Activated T-cell treated with anti-CD3 and anti-CD28 coated beads for 4 hours (primary cell): ENCODE results near the gene TBC1D5.

Experiments
- DNase-seq: peaks from one replicate; pipeline ENCODE4 v3.0.0-alpha.2; 2020

Gene TBC1D5

DNA sequence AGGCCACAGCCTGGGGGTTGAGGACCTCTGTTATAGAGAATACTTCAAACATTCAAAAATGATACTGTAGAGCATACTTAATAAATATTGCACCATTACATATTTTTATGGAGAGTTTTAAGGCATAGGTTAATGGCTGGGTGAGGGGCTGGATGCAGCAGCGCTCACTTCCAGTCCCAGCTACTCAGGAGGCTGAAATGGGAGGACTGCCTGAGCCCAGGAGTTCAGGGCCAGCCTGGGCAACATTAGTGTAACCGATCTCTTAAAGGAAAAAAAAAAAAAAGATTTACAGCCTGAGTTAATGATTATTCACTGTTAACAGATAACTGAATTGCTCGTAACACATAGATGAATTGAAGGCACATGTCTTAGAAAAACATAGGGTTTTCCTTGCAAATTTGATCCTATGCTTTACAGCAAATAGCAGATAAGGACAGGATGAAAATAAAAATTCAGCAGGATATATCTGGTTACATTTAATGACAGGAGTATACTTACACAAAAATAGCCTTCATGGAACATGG lies 282.9 kb downstream of the TBC1D5 start:
- no peak for DNase-seq

GRCh38 chr3:17456650-17457049 lies 285.8 kb downstream of the TBC1D5 start:
- no peak for DNase-seq

DNA sequence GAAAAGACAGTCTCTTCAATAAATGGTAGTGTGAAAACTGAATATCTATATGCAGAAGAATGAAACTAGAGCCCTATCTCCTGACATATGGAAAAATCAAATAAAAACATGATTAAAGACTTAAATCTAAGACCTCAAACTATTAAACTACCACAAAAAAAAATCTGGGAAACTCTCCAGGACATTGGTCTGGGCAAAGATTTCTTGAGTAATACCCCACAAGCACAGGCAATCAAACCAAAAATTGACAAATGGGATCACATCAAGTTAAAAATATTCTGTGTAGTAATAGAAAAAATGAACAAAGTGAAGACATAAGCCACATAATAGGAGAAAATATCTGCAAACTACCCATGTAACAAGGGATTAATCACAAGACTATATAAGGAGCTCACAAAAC lies 286.4 kb downstream of the TBC1D5 start:
- DNase-seq, result no peak

DNA sequence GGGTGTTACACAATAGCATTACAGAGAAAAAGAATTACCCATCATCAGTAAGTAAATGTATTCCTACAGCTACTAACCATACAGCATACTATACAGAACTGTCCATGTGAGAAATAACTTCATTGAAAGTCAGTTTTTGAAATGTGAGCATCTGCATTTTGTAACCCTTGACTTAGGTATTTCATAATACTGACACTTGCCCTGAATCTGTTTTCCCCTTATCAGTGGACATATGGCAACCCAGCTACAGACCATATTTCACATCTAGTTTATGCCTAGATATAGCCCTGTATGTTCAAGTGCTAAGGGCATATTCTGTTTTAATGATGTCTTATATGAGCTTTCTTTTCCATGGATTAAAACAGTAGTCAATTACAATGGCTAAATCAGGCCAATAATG lies 297.6 kb downstream of the TBC1D5 start:
- DNase-seq, result no peak

DNA sequence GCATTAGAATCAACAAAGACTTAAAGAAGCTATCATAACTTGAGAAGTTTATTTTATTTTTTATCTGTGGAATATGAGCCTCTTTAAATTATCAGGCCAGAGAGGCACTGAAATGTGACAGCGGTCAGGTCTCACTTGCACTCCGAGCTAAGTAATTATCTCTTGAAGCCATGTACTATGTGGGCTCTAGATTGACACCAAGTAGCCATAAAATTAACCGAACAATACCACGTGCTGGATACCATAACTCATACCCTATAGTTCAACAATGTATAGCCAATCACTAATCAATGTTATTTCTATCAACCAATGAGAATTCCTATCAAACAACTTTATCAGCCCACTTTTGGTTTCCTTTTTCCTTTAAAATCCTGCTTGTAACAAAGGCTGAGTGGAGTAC lies 299.3 kb downstream of the TBC1D5 start:
- DNase-seq, result no peak

DNA sequence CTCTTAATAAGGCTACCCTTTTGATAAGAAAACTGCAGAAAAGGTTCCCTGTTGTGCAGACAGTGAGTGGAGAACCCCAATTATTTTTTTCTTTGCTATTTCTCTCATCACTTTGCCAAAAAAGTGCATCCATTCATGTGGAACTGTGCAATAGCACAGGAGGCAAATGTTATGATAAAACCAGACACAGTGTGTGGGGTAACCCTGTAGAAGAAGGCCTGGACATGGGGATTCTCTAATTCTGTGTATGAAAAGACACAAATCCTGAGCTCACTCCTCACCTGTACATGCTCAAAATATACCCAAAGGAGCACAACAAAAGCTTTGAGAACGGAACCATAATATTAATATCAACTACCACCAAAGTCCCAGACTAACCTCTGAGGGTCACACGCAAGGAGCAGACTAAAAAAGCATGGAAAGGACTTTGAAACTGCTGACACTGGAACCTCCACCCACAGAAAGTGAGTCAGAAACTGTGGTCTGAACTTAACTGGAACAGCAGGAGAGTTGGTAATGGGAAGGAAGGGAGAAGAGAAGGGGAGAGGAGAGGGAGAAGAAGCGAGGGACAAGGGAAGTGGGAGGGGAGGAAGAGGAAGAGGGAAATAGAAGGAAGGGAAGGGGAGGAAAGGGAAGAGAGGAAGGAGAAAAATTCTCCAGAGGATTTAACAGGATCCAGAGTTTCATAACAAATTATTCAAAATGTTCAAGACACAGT lies 299.9 kb downstream of the TBC1D5 start:
- no peak for DNase-seq

- no peak for DNase-seq
Observed at GRCh38 chr3:17433876-17434275, 308.6 kb downstream of the TBC1D5 start.

DNA sequence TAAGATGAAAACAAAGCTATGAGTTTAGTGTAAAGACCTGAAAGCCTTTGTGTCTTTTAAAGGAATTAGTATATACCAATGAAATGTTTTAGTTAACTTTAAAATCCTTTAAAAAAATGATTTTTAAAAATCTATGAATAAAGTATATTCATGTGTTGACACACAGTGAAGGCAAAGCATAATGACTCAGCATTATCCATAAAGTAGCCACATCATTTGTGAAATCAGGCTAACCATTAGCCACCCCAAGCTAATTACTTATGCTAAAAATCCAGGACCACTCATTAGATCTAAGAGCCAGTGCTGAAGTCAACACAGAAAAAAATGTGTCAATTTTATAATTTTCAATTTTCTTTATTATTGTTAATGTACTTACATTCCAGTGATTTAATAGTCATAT lies 310.2 kb downstream of the TBC1D5 start:
- no peak for DNase-seq

DNA sequence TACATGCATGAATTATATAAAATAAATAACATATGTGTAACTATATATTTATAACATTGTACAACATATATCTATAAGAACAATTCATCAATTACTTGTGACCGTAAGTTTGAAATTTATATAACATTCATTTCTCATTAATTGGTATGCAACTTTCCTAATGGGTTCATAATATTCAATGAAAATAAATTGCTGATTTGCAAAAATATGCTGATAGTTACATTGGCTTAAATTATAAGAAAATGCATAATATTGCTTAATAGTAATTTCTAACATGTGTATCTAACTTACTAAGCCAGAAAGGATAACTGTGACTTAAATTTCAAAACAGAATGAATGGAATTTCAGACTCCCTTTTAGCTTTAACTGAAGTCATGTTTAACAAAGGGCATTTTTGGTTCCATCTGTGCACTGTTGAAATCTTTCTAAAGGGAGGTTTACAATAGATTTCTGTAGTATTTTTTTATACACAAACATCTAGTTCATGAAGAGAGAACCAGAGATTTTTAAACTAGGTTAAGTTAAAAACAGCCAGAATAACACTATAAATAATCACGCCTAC lies 310.9 kb downstream of the TBC1D5 start:
- no peak for DNase-seq

DNA sequence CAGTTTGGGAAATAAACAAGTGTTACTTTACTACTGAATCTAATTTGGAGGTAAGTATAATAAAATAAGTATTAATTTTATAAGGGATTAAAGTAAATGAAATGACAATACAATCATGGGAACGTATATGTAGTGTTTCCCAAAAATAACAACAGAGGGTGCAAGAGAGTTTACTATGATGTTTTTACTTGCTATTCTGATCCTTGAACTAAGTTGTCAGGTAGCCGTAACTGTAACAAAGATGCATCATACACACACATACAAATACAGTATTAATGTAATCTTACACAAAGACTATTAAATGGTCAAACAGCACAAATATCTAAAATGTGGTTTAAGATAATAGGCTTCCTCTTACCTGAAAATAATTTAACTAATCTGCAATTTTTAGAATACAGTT lies 311.4 kb downstream of the TBC1D5 start:
- no peak for DNase-seq

DNA sequence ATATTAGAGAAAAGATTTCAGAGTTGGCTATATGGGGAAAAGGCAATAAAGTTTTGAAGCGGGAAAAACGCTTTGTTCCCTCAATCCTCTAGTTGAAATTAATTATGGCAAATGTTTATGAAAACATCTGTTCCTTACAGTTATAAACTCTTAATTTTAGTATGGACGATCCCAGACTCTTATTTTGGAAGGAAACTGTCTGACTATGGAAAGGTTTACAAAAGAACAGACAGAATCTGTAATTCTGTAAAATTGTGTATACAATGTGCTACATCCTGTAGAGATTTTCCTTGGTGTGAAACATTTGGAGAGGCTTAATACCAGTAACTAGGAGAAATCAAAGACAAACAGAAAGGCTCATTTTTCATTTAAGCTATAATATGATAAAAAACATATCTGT lies 311.8 kb downstream of the TBC1D5 start:
- DNase-seq, result no peak

GRCh38 chr3:17423786-17424536 lies 318.5 kb downstream of the TBC1D5 start:
- no peak for DNase-seq

- no peak for DNase-seq
Observed at GRCh38 chr3:17422636-17423035, 319.8 kb downstream of the TBC1D5 start.

DNA sequence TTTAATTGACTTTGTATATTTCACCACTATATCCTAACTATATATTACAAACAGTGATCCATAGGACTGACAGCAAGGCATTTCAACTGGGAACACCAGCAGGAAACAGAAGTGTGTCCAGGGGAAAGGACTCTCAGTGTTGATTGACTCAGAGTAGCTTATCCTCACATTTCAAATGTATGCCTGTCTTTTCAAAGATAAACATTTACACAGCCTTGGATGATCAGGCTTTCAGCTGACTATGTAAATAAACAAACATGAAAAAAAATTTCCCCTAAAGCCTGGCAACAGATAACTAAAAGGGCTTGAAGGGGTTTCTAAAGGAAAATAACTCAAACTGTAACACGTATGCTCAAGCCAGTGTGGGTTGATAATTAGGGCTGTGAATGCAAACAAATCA lies 321.8 kb downstream of the TBC1D5 start:
- DNase-seq, result no peak

- DNase-seq, result no peak
Observed at GRCh38 chr3:17412950-17413530, 329.4 kb downstream of the TBC1D5 start.

GRCh38 chr3:17411157-17411877 lies 331.1 kb downstream of the TBC1D5 start:
- DNase-seq, result no peak

DNA sequence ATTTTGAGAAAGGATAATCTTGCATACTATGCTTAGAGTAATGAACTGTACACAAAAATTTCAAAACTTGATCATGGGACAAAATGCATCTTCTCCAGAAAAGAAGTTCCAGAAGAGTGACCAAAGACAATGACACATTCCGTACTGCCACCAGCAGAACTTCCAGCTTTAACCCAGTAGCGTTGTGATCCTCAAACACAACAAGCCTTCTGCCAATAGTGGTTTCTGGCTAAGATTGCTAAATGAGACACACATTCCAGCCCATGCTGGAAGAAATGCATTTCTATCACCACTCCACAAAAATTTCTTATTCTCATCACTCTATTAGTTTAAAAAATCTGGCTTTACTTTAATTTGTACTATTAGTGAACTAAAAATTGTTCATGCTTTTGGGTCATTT lies 334.9 kb downstream of the TBC1D5 start:
- DNase-seq, result no peak

DNA sequence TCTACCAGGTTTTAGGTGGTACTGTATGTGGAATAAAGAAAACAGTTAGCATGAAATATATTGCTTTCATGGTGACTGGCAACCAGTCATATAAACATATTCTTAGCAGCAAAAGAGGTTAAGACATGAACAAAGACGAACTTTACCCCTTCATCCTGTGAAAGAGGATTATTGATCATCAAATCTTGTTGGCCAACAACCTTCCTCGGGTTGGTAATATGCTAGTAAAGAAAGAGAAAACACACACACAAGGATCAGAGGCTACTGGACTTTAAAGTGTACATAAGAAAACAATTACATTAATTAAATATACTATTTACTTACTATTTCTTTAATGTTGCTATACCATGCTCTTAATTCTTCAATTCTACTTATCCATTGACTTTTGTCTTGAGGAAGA lies 337.9 kb downstream of the TBC1D5 start:
- DNase-seq, result no peak

DNA sequence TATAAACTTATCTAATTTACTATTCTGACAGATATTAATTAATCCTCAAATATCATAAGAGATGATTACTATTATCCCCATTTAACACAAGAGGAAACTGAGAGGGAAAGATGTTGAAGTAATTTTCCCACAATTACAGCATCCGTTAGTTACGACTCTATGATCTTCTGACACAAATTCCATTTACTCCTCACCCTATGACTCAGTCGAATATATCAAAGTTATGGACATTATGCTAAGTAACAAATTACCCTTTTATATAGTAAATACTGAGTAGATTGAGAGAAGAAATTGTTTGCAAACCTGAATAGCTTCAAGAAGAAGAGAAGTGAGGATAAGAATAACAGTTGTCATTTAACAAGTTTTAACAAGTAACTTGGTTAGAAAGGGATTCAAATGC lies 340.0 kb downstream of the TBC1D5 start:
- DNase-seq, result no peak

DNA sequence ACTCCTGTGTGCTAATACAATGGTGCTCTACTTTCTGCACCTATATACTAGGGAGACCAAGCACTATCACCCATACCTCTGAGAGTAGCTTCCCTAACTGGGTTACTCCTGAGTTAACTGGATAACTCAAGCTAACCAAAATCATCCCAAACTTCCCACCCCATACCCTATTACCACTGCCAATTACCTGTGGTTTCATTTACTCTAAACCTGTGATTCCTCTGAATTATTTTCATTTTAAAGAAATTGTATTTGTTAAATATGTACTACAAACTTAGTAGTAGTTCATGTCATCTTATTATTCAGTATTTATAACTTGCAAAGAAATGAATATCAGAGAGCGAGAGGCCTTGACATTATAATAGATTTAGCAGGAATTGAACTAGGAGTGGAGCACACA lies 340.5 kb downstream of the TBC1D5 start:
- DNase-seq, result no peak

DNA sequence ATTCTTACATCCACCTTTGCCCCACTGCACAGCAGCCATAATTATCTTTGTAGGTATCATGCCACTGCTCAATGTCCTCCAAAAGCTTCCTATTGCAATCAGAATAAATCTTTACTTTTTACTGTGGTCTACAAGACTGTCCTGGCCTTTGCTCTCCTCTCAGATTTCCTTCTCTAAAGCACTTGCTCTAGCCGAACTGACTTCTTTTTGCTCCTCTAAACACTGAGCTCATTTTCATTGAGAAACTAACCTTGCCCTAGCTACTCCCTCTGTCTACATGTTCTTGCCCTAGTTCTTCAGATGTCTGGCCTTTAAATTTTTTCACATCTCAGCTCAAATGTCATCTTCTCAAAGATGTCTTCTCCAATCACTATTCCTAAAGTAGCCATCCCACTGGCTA lies 342.8 kb downstream of the TBC1D5 start:
- no peak for DNase-seq

DNA sequence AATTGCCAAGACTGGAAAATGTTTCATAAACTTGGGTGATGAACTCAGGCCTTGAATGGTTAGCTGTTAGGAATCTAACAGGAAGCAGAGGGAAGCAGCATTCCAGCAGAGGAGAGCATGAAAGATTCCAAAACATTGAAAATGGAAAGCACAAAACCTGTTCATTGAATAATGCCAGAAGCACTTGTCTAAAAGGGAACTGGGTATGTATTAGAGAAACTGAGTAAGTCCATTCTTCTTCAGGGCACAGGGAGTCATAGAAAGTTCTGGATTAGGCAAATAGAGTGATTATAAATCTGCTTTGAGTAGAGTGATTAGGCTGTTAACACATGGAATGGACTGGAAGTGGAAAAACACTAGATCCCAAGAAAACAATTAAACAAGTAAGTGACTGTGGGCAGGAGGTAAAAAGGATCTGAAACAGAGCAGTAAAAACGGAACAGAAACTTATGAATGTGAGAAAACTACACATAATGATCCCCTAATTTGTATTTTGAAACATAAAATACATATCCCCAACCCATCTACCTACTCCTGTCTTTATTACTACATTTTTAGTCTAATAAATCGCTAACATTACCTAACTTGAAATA lies 343.4 kb downstream of the TBC1D5 start:
- DNase-seq, result no peak

DNA sequence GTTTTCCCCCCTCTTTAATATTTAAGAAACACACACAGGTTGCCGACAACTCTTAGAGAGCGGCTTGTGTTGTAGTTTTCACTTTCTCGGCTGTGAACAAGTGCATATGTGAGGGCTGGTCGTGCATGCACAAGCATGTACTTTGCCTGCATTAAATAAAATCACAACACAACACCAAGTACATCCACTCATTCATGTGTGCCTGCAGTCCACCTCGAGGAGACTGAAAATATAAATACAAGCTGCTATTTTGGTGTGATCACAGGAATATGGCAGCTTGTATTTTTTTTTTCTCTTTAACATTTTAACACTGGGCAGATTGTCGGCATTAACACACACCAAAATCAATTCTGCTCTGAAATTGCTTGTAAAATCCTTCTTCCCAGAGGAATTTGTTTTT lies 346.4 kb downstream of the TBC1D5 start:
- DNase-seq, result no peak
